Measurements from ENCODE around the gene PPP2R5C.
"Not testable (repeated sequence)": the region's sequence is repeated elsewhere in the genome, so short reads cannot be mapped to it uniquely, and the experiment has no call there.

Gene PPP2R5C

GRCh38 chr14:101727611-101728366 is 33.7 kb upstream of the PPP2R5C start:
- FAIRE-seq, result no peak

GRCh38 chr14:101728367-101728742 is 33.2 kb upstream of the PPP2R5C start:
- no peak for FAIRE-seq

GRCh38 chr14:101729382-101729781 is 32.1 kb upstream of the PPP2R5C start:
- FAIRE-seq, result no peak

GRCh38 chr14:101730157-101730556 is 31.4 kb upstream of the PPP2R5C start:
- FAIRE-seq, result not testable (repeated sequence)

- no peak for FAIRE-seq
Measured at GRCh38 chr14:101730626-101731186, 30.8 kb upstream of the PPP2R5C start.

GRCh38 chr14:101731187-101732080 is 30.1 kb upstream of the PPP2R5C start:
- no peak for FAIRE-seq

GRCh38 chr14:101732118-101732517 is 29.4 kb upstream of the PPP2R5C start:
- FAIRE-seq, result no peak

GRCh38 chr14:101733211-101733610 is 28.3 kb upstream of the PPP2R5C start:
- no peak for FAIRE-seq

GRCh38 chr14:101734246-101734847 is 27.2 kb upstream of the PPP2R5C start:
- no peak for FAIRE-seq

GRCh38 chr14:101735453-101735852 is 26.1 kb upstream of the PPP2R5C start:
- FAIRE-seq, result no peak

GRCh38 chr14:101736071-101736470 is 25.4 kb upstream of the PPP2R5C start:
- FAIRE-seq, result no peak

- no peak for FAIRE-seq
Measured at GRCh38 chr14:101736585-101736984, 24.9 kb upstream of the PPP2R5C start.

- FAIRE-seq, result no peak
Measured at GRCh38 chr14:101737414-101738339, 23.8 kb upstream of the PPP2R5C start.

- no peak for FAIRE-seq
Measured at GRCh38 chr14:101738703-101739320, 22.7 kb upstream of the PPP2R5C start.

GRCh38 chr14:101739446-101740141 is 21.9 kb upstream of the PPP2R5C start:
- no peak for FAIRE-seq

GRCh38 chr14:101740981-101741380 is 20.5 kb upstream of the PPP2R5C start:
- no peak for FAIRE-seq

GRCh38 chr14:101743701-101744100 is 17.8 kb upstream of the PPP2R5C start:
- no peak for FAIRE-seq

- not testable (repeated sequence) for FAIRE-seq
Measured at GRCh38 chr14:101744382-101744781, 17.1 kb upstream of the PPP2R5C start.

- not testable (repeated sequence) for FAIRE-seq
Measured at GRCh38 chr14:101749756-101750155, 11.8 kb upstream of the PPP2R5C start.

GRCh38 chr14:101754893-101755292 is 6.6 kb upstream of the PPP2R5C start:
- no peak for FAIRE-seq
